CD4-positive, alpha-beta T cell treated with Interleukin-10 for 1 hour (primary cell): Measurements from ENCODE around the gene PXK.
A peak's percentile ranks its signal among the peaks of the same experiment; 100 is the strongest.

Experiments
- DNase-seq: peaks from one replicate; pipeline ENCODE4 v3.0.0-alpha.2; 2020

The PXK gene

GRCh38 chr3:58384381-58385090, 51.8 kb downstream of the PXK start:
- no peak for DNase-seq

- DNase-seq = no peak
Measured at GRCh38 chr3:58386626-58387365, 54.1 kb downstream of the PXK start.

DNA sequence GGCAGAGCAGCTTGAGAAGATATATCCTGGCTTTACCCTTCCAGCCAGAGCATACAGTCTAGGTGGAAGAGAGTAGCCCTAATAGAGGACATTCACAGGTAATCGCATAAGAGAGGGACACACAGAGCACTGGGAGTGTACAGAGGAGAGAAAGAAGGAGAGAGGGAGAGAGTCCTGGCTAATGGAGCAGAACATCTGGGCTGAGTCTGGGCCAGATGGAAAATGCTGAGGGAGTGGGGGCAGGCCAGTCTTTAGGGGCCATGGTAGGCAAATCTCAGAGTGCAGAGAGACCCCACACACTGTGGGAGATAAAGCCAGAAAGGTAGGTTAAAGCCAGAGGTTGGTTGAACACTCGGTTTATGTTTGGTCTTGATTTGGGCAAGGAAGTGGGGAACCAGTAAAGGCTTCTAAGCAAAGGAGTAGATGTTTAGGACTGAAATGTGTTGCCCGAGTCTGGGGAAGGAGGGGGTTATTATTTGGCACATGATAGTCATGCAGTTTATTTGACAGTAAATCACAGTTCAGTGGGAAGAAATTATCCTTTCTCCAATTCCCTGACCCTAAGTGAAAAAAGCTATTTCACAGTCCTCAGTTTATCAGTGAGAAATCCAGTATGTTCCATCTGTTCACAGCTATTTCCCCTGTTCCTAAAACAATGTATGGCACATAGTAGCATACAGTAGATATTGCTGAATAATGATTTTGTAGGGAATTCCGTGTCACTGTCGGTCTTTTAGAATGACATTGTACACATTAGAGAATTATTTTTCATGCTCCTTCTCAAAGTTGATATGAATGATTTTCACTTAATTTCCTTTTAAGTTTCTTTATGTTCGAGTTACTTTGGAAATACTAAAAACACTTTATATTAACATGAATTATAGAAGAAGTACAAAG, 55.2 kb downstream of the PXK start:
- DNase-seq = no peak

DNA sequence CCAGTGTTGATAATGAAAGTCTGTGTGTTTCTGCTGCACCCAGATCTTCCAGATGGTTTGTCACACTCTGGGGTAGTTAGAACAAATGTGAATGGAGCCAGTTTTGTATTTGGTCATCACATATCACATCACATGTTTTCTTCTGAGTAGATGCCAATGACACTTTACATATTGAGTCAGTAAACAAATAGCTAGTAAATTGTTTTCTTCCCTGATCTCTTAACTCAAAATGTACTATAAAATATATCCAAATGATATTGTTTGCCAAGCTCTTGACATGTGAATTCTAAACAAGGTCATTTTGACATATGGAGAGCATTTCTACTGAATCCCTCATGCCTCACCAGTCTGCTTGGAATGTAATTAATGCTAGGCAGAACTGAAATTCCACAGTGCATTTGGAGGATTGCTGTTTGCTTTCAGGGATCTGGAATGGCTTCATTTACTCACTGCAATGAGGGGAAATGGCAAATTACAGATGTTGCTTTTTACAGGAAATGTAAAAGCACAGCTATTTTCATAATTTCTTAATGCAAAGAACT, 55.9 kb downstream of the PXK start:
- no peak for DNase-seq

DNA sequence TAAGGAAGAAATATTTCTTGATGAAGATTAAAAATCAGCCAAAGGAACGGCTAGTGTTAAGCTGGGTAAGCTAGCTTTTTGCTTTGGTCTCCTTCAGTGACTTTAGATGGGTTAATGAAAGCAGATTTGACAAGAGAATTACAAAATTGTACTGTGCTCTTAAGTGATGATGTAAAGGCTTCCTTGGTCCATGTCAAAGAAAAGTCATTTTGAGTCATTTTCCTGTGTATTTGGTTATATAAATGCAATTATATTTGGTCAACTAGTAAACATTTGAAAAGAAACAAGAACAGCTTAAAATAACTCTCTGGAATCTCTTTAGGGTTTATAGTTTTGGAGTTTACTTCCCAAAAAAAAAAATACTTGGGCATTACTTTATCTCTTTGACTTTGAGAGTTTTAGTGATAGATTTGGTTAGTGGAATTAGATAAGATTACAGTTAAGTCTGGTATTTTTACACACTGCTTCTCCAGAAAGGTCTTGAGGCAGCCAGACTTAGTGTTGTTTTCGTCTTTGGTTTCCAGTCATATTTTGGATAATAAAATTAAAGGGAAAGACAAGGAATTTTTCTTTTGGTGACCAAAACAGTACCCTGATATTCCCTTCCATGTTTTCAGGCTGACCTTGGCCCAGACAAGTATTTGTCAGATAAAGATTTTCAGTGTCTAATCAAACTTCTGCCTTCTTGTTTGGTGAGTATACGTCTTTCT, 58.6 kb downstream of the PXK start:
- DNase-seq = no peak

DNA sequence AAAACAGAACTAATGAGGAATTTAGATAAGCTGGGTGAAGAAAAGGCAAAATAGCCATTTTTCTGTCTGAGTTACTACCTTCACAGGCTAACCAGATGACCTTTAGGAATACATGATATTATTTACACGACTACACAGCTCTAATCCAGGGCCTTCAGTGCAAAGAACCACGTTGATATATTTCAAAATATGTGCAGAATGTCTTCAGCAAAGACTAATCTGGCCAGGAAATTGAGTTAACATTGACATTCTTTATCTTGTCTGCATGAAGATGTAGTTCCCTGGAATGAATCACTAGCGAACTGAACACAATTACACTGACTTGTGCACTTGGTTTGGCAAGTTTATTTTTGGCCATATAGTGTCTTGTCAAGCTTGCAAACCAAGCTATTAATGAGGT, 59.5 kb downstream of the PXK start:
- DNase-seq = no peak

DNA sequence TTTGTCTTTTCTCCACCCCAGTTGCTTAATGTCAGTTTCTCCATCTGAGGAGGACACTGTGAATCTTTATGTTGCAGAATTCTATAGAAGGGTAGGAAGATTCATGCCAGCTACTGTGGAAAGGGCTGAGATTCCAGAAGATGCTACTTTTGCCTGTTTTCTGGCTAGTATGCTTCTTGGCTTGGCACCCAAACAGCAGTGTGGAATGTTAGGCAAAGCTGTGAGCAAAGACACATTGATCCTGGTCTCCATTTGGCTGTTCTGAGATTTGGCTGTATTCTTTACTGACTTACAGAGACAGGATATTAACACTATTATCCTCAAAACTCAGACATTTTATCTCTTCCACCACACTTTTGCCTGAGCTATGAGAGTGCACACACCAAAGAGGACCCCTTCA, 61.6 kb downstream of the PXK start:
- no peak for DNase-seq

- no peak for DNase-seq
Measured at GRCh38 chr3:58398669-58399333, 66.1 kb downstream of the PXK start.

GRCh38 chr3:58403513-58404109, 70.9 kb downstream of the PXK start:
- no peak for DNase-seq

GRCh38 chr3:58404396-58404795, 71.7 kb downstream of the PXK start:
- DNase-seq = no peak

- DNase-seq = no peak
Measured at GRCh38 chr3:58408906-58409305, 76.2 kb downstream of the PXK start.

- DNase-seq = no peak
Measured at GRCh38 chr3:58409663-58410062, 77.0 kb downstream of the PXK start.

- no peak for DNase-seq
Measured at GRCh38 chr3:58411036-58411435, 78.3 kb downstream of the PXK start.

GRCh38 chr3:58411851-58412830, 79.4 kb downstream of the PXK start:
- no peak for DNase-seq

DNA sequence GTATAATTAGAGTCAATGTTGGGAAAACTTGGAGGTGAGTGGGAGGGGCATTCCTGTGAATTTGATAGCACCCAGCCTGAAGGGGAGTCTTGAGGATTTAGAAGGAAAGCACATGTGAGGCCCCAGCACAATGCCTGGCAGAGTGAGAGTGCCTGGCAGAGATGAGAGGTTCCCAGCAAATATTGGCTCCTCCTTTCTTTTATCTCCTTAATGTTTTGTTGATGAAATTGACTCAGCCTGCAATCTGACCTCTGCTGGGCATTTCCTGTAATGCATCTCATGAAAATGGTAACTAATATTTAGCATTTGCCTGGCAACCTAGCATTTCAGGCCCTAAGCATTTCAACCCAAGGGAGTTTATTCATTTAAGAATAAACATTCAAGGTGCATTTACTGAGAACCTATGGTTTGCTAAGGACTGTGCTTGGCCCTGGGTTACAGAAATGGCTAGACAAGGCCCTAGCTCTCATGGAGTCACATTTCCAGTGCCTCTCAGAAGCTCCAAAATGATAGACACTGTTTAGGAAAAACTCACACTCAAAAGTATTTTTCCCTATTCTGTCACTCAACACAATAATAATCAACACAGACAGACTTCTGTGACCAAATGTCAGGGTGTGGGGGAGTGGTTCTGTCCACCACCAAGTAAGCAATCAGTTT, 82.0 kb downstream of the PXK start:
- DNase-seq = peak; percentile 71

- DNase-seq = no peak
Measured at GRCh38 chr3:58416191-58416590, 83.5 kb downstream of the PXK start.

- no peak for DNase-seq
Measured at GRCh38 chr3:58417075-58417474, 84.4 kb downstream of the PXK start.

GRCh38 chr3:58418227-58418626, 85.5 kb downstream of the PXK start:
- DNase-seq = no peak

- no peak for DNase-seq
Measured at GRCh38 chr3:58419780-58420507, 87.3 kb downstream of the PXK start.
